ENCODE results near the gene UACA.

Gene UACA

DNA sequence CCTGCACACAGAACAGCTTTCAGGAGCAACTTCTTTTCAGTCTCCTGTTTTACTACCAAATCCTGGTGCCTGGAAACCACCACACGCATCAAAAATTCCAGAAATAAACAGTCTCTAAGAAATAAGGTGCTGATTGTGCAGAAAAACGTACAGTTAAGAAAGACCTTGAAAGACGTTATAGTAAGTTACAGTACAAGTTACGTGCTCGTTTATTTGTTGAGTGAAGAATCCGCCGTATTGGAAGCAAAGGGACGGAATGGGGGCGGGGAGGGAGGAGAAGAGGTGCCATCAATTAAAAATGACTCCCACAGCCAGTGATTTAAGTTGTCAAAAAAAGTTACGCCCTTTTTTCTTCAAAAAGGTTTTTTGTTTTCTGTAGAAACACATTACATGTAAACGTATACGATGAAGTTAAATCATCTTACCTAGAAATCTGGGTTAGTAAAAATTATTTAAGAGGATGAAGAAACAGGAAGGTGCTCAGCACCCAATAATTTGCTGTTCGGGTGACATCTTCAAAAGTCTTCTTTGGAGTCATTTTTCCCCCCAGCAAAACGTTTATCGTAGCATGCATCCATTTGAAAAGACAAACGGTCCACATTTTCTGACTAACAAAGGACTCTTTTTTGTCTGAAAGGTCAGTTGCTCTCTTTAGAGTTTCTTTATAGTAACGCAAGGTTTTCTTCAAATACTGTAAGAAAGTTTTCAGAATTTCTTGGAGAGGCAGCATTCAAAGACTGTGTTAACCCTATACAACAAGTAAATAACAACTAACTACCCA is 782 bp upstream of the UACA start:
- DNase-seq (ENCODE audit: insufficient read length) (no peak), FAIRE-seq (no peak)
- TF ChIP-seq POLR2AphosphoS5 (IDR thresholded peaks at IDR 0.05; ENCODE audit: low read depth, low read length): no peak

DNA sequence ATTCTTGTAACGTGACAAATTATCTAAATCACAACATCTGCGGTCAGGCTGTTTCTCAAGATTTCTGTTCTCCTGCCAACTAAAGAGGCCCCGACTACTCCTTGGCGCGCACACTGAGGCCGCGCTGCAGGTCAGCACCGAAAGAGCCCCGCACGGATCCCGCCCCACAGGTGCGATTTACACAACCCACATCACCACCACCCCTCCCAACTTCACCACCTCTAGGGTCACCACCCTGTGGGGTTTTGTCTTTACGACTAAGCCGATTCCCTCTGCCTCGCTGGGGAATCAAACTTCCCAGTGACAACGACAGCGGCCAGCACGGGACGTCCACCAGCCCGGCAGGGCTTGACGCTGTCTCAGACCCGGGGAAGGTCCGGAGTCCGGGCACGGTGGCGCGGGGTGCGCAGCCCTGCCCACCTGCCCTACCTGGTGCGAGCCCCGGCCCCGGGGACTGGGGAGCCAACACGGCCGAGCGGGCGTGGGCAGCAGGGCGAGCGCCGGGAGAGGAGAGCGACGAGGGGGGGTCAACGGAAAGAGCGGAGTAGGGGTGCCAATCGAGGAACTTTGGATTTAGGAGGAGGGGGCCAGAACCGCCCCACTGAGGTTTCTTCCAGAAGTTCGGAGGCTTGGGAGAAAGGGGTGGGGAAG is 764 bp downstream of the UACA start:
- no peak for TF ChIP-seq POLR2AphosphoS5 (IDR thresholded peaks at IDR 0.05; ENCODE audit: low read depth, low read length)
- no peak for TF ChIP-seq POLR2A (IDR thresholded peaks at IDR 0.05; ENCODE audit: low read depth, low read length)
- TF ChIP-seq TAF1 (IDR thresholded peaks at IDR 0.05; ENCODE audit: borderline replicate concordance, low read depth, low read length): no peak
- FAIRE-seq (no peak), DNase-seq (ENCODE audit: insufficient read length) (peak; percentile 25)

DNA sequence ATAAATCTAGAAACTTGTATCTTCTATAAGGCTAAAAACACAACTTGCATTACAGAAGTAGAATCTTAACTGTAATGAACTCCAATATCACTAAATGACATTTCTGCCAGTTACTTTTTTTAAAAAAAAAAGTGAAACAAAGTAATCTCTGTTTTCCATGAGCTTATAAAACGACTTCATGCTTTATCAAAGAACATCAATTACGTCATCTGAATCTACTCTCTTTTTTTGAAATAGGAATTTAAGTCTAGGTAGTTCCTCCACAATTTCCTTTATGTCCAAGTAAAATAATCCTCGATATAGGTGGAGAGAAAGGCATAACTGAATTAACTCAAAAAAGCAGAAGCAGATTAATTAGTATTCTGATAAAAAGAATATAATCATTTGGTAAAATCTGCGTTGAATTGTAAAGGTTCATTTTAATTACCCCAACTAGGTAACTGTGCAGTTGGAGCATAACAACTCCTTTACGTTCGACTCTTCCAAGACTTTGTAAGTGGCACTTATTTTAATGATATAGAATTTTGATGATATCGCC is 1.4 kb downstream of the UACA start:
- FAIRE-seq: no peak
- DNase-seq (ENCODE audit: insufficient read length): no peak
- TF ChIP-seq POLR2AphosphoS5 (IDR thresholded peaks at IDR 0.05; ENCODE audit: low read depth, low read length) (no peak), POLR2A (IDR thresholded peaks at IDR 0.05; ENCODE audit: low read depth, low read length) (no peak), TAF1 (IDR thresholded peaks at IDR 0.05; ENCODE audit: borderline replicate concordance, low read depth, low read length) (no peak)

DNA sequence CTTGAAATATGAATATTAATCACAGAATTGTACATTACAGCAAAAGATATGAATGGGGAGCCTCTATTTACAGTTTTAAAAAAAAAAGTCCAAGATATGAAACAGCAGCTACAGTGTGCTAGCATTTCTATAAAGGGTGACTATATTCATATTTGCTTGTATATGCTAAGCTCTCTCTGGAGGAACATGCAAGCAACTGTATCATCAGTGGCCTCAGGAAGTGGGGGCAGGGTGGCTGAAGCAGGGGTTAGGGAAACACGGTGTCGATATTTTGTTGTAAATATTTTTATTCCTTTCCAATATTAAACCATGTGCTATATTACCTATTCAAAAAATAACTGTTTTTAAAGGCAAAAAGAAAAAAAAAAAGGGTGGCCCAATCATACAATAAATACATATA is 2.3 kb downstream of the UACA start:
- no peak for TF ChIP-seq POLR2A (IDR thresholded peaks at IDR 0.05; ENCODE audit: low read depth, low read length)
- no peak for TF ChIP-seq TAF1 (IDR thresholded peaks at IDR 0.05; ENCODE audit: borderline replicate concordance, low read depth, low read length)
- no peak for TF ChIP-seq POLR2AphosphoS5 (IDR thresholded peaks at IDR 0.05; ENCODE audit: low read depth, low read length)
- no peak for DNase-seq (ENCODE audit: insufficient read length)
- FAIRE-seq: no peak

DNA sequence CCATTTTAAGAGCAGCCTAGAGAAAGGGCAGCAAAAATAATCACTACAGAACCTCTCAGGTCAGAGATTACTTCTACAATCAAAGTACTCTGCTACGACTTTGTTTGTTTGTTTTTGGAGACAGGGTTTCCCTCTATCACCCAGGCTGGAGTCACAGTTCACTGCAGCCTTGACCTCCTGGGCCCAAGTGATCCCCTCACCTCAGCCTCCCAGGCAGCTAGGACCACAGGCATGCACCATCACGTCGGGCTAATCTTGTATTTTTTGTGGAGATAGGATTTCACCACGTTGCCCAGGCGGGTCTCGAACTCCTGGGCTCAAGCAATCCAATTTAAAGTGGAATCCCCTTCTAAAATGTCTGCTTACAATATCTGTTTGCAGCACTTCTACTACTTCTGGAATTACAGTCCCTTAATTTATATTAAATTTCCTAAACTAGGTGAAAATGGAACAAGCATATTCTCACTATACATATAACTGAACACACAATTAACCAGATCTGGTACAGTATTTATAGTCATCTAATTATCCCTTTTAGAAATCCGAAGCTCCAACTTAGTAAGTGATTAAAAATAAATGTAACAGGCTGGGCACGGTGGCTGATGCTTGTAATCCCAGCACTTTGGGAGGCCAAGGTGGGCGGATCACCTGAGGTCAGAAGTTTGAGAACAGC is 4.4 kb downstream of the UACA start:
- DNase-seq (ENCODE audit: insufficient read length) (no peak), FAIRE-seq (no peak)
- TF ChIP-seq TAF1 (IDR thresholded peaks at IDR 0.05; ENCODE audit: borderline replicate concordance, low read depth, low read length) (no peak), POLR2A (IDR thresholded peaks at IDR 0.05; ENCODE audit: low read depth, low read length) (no peak), POLR2AphosphoS5 (IDR thresholded peaks at IDR 0.05; ENCODE audit: low read depth, low read length) (no peak)

DNA sequence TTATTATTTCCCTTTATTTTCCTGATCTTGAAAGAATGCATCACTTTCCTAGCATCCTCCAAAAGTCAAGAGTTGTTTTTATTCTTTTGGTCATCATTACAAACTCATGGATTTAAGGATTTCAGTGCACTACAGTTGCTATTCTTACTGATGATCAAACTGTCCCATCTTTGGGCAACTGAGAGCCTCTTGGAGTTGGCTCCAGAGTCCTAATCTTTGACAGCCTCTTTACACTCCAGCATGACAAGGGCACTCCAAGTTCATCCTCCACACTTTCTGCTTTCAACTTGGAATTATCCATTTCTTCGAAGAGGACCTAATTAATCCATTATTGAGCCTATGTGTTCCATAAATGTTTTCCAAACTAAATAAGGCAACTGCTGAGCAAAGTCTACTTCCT is 5.7 kb downstream of the UACA start:
- TF ChIP-seq POLR2AphosphoS5 (IDR thresholded peaks at IDR 0.05; ENCODE audit: low read depth, low read length): no peak
- no peak for TF ChIP-seq POLR2A (IDR thresholded peaks at IDR 0.05; ENCODE audit: low read depth, low read length)
- no peak for TF ChIP-seq TAF1 (IDR thresholded peaks at IDR 0.05; ENCODE audit: borderline replicate concordance, low read depth, low read length)
- DNase-seq (ENCODE audit: insufficient read length) (no peak), FAIRE-seq (no peak)

DNA sequence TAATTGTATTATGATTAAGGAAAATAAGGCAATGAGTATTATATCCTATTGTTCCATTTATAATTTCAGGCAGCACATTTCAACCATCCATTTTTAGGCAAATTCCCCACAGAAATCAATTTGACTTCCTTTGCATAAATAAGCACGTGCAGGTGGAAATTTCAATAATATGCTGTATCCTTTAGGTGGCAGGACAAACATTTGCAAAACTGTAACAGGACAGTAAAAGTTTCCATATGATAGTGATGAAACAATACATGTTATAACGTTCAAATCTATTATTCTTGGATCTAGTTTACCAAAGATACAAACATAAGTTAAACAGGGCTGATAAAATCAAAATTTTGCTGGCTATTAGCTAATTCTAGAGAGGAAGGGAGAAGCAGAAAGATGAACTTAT is 8.5 kb downstream of the UACA start:
- TF ChIP-seq TAF1 (IDR thresholded peaks at IDR 0.05; ENCODE audit: borderline replicate concordance, low read depth, low read length): no peak
- TF ChIP-seq POLR2AphosphoS5 (IDR thresholded peaks at IDR 0.05; ENCODE audit: low read depth, low read length): no peak
- TF ChIP-seq POLR2A (IDR thresholded peaks at IDR 0.05; ENCODE audit: low read depth, low read length): no peak
- DNase-seq (ENCODE audit: insufficient read length) (no peak), FAIRE-seq (no peak)

DNA sequence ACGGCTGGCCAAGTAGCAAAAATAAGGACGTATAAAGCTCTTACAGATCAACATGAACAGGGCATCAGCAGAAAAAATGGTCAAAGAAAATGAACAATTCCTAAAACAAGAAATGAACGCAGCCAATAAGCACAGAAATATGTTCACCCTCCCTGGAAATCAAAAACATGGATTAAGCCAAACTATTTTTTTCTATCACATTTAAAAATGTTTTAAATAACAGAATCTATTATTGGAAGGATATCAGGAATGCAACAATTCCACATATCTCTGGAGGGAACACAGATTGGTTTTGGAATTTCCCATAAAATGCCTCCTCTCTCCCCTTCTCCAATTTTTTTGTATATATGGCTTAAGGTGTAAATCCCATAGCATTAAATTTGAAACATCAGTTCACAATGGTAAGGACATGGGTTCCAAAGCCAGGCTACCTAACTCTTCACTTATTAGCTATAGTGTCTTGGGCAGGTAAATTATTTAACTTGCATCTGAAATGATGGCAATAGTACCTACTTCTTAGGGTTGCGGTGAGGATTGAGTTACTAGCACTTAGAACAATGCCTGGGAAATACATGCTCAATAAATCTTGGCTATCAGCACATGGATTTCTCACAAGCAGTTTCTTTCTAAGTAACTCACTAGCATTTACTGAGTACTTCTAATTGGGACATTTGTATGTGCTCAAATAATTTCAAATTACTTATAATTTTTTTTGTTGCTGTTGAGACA is 10.1 kb downstream of the UACA start:
- no peak for FAIRE-seq
- DNase-seq (ENCODE audit: insufficient read length): no peak
- no peak for TF ChIP-seq POLR2A (IDR thresholded peaks at IDR 0.05; ENCODE audit: low read depth, low read length)
- TF ChIP-seq TAF1 (IDR thresholded peaks at IDR 0.05; ENCODE audit: borderline replicate concordance, low read depth, low read length): no peak
- no peak for TF ChIP-seq POLR2AphosphoS5 (IDR thresholded peaks at IDR 0.05; ENCODE audit: low read depth, low read length)

DNA sequence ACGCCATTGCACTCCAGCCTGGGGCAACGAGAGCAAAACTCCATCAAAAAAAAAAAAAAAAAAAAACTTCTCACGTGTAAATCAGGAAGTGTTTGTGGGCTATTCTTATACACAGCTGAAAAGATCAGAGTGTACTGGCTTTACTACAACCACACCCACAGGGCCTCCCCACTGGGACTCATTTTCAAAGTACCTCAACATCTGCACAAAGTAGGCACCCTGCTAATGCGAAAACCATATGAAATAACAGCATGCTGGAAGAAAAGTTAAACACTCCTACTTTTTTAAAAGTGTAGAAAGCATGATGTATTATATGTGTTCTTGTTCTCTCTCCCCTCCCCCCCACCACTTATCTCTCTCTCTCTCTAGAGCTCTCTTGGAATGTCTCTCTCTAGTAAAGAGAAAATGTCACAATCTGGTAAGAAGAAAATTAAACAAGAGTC is 11.1 kb downstream of the UACA start:
- TF ChIP-seq POLR2A (IDR thresholded peaks at IDR 0.05; ENCODE audit: low read depth, low read length) (no peak), TAF1 (IDR thresholded peaks at IDR 0.05; ENCODE audit: borderline replicate concordance, low read depth, low read length) (no peak), POLR2AphosphoS5 (IDR thresholded peaks at IDR 0.05; ENCODE audit: low read depth, low read length) (no peak)
- FAIRE-seq (no peak), DNase-seq (ENCODE audit: insufficient read length) (no peak)

DNA sequence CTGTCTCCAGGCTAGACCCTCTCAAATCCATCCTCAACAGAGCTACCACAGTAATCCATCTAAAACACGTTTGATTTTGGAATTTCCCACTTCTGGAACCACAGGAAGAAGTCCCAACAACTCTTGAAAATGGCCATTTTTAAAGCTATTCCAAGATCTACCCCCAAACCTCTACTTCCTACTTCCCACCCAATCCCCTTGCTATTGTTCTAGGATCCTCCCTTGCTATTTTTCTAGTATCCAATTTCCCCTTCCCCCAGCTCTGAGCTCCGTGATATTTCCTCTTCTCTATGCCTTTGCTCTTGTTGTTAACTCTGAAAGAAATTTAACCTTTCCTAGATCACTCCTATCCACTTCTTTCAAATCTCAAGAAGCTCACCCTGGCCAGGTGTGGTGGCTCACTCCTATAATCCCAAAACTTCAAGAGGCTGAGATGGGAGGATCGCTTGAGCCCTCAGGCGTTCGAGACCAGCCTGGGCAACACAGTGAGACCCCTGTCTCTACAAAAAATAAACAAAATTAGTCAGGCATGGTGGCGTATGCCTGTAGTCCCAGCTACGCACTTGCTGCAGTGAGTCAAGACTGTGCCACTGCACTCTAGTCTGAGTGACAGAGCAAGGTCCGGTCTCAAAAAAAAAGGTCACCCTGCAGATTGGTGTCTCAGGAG is 13.0 kb downstream of the UACA start:
- FAIRE-seq (no peak), DNase-seq (ENCODE audit: insufficient read length) (no peak)
- no peak for TF ChIP-seq POLR2A (IDR thresholded peaks at IDR 0.05; ENCODE audit: low read depth, low read length)
- TF ChIP-seq TAF1 (IDR thresholded peaks at IDR 0.05; ENCODE audit: borderline replicate concordance, low read depth, low read length): no peak
- TF ChIP-seq POLR2AphosphoS5 (IDR thresholded peaks at IDR 0.05; ENCODE audit: low read depth, low read length): no peak
